ENCODE data around the gene PROX2.

Gene PROX2

GRCh38 chr14:74908861-74909341 is 33.0 kb upstream of the PROX2 start:
- DNase-seq, result no peak

- DNase-seq, result no peak
Observed at GRCh38 chr14:74907744-74908143, 31.8 kb upstream of the PROX2 start.

GRCh38 chr14:74906925-74907521 is 31.1 kb upstream of the PROX2 start:
- no peak for DNase-seq

- peak; percentile 56 for DNase-seq
Observed at GRCh38 chr14:74905595-74906142, 29.7 kb upstream of the PROX2 start.

- no peak for DNase-seq
Observed at GRCh38 chr14:74904635-74905503, 28.9 kb upstream of the PROX2 start.

- DNase-seq, result no peak
Observed at GRCh38 chr14:74902941-74903705, 27.2 kb upstream of the PROX2 start.

GRCh38 chr14:74898694-74899093 is 22.7 kb upstream of the PROX2 start:
- no peak for DNase-seq

- no peak for DNase-seq
Observed at GRCh38 chr14:74898083-74898482, 22.1 kb upstream of the PROX2 start.

GRCh38 chr14:74897642-74898041 is 21.7 kb upstream of the PROX2 start:
- DNase-seq, result no peak

GRCh38 chr14:74896400-74896799 is 20.5 kb upstream of the PROX2 start:
- DNase-seq, result no peak

GRCh38 chr14:74893614-74894091 is 17.7 kb upstream of the PROX2 start:
- no peak for DNase-seq

GRCh38 chr14:74892745-74893144 is 16.8 kb upstream of the PROX2 start:
- DNase-seq, result no peak

GRCh38 chr14:74891870-74892269 is 15.9 kb upstream of the PROX2 start:
- no peak for DNase-seq

GRCh38 chr14:74890262-74890661 is 14.3 kb upstream of the PROX2 start:
- no peak for DNase-seq

- DNase-seq, result no peak
Observed at GRCh38 chr14:74888164-74889158, 12.5 kb upstream of the PROX2 start.

GRCh38 chr14:74886001-74886400 is 10.1 kb upstream of the PROX2 start:
- DNase-seq, result no peak

GRCh38 chr14:74882103-74882920 is 6.4 kb upstream of the PROX2 start:
- no peak for DNase-seq

GRCh38 chr14:74881431-74882102 is 5.6 kb upstream of the PROX2 start, which contains the start of gene DLST:
TSS of gene DLST (plus strand) at chr14:74881916. CDS start at chr14:74881954, 38 bp downstream.
- peak; percentile 87 for DNase-seq

- DNase-seq, result no peak
Observed at GRCh38 chr14:74879427-74880182, 3.7 kb upstream of the PROX2 start.
